GM18951 (cell line): ENCODE measurements around the gene SPCS1.

Experiments used
- POLR2A ChIP-seq: IDR thresholded peaks from 4 replicates; pipeline ENCODE4 v1.6.1; 2011; ENCODE audit warnings: mild to moderate bottlenecking; ENCODE audit not compliant: insufficient read length, insufficient read depth; ENCODE audit errors: extremely low read depth
- in situ Hi-C: fragments of 300-500 bp; cut with MboI; formaldehyde crosslinking; loops from one replicate; pipeline ENCODE4 v1.12.0; 2022; ENCODE audit warnings: low sequenced_read_pairs, mixed read lengths, inconsistent platforms; ENCODE audit not compliant: unreplicated experiment

SPCS1 gene

DNA sequence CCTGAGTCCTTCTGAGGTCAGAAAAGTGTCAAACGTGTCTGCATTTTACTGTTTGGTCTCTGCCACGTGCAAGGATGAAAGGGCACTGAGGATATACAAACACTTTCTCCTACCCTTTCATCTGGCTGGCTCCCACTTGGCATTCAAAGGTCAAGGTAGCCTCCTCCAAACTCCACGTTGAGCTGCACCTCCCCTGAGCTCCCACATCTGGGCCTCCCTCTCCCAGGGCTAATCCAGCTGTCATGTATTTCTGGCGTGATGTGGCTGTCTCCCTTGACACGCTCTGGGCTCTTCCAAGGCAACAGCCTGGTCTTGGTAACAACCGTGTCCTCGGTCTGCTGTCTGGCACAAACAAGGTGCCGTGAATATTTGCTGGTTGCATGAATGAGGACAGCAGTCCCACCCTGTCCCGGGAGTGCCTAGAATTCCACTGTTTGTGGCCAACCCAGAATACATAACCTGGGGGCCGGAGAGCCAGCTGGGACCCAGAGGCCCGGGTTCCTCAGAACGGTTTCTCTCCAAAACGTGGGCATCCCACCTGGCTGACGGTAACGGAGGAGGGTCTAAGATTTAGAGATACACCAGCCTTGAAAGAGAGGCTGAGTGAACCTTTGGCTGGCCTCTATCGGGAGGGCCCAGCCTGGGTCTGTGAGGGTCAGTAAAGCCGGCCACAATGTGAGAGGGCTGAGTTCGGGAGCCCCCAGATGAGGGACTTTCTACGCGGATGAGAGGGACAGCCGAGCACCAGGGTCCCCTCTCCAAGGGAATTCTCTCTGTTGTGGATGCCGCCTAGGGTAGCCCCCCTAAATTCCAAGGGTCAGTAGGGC, 1.1 kb upstream of the SPCS1 start:
- in situ Hi-C loops = no loop called here
- TF ChIP-seq POLR2A = no peak

DNA sequence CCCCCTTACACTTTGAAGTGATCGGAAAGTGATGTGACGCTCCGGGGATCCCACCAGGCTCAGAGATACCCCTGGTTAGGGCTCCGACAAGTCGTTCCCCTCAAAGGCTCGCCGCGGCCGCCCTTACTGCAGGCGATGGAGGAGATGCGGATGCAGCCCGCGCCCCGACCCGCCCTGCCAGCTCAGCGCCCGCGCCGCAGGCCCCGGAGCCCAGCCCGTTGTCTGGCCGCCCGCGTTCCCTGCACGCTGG, 543 bp upstream of the SPCS1 start:
- in situ Hi-C loops = no loop called here
- no peak for TF ChIP-seq POLR2A

DNA sequence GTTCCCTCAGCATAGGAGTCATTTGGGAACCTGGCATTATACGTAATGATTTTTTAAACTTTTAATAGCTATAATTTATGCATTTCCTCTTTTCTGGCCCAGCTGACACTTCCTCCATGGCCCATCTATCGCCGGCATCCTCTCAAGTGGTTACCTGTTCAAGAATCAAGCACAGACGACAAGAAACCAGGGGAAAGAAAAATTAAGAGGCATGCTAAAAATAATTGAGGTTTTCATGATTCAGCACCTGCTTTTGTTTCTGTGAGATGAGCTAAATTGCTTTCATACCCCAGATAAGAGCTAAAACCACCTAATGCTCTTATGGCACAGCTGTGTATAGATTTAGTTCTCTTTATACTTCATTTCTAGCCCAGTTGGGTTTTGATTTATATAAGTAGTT, 1.7 kb downstream of the SPCS1 start:
- TF ChIP-seq POLR2A = no peak
- in situ Hi-C loops = no loop called here

DNA sequence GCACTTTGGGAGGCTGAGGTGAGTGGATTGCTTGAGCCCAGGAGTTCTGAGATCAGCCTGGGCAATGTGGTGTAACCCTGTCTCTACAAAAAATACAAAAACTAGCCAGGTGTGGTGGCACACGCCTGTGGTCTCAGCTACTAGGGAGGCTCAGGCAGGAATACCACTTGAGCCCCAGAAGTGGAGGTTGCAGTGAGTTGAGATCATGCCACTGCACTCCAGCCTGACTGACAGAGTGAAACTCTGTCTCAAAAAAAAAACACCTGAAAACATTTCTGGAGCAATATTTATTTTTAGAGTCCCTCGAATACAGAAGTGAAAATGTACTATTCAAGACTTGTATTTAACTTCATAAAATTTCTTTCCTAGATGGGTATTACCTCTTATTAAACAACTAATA, 4.6 kb downstream of the SPCS1 start:
- in situ Hi-C loops = no loop called here
- TF ChIP-seq POLR2A = no peak

DNA sequence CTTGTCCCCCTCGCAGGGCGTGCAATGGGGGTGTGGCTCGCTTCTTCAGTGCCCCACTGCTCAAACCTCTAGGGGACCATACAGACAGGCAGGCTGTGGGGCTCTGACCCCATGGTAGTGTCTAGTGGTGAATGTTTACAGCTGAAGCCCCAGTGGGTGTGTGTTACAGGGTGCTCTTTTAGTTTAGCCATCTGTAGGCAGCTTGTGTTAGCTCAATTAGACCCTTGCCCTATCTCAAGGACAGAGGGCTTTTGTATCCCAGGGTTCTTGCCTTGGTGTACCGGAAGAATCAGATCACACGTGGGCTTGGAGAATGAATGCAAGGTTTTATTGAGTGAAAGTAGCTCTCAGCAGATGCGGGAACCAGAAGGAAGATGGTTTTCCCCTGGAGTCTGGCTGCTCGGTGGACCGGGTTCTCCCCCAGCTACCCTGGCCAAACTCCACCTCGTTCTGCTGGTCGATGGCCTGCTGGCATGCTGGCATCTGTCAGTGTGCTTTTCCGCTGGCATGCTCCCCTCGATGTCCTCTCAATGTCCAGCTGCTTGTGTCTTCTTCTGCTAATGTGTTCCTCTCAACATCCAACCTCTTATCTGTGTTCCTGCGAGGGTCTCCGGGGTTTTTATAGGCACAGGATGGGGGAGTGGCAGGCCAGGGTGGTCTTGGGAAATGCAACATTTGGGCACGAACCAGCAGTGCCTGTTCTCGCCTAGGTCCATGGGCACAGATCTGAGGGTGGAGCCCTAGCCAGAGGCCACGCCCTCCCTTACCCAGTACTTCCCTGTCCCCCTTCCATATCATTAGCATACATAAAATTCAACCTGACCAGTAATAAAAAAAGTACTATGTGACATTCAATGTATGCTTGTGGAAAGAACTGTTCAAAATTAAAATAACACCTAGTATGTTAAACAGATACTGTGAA, 6.6 kb downstream of the SPCS1 start:
- no peak for TF ChIP-seq POLR2A

DNA sequence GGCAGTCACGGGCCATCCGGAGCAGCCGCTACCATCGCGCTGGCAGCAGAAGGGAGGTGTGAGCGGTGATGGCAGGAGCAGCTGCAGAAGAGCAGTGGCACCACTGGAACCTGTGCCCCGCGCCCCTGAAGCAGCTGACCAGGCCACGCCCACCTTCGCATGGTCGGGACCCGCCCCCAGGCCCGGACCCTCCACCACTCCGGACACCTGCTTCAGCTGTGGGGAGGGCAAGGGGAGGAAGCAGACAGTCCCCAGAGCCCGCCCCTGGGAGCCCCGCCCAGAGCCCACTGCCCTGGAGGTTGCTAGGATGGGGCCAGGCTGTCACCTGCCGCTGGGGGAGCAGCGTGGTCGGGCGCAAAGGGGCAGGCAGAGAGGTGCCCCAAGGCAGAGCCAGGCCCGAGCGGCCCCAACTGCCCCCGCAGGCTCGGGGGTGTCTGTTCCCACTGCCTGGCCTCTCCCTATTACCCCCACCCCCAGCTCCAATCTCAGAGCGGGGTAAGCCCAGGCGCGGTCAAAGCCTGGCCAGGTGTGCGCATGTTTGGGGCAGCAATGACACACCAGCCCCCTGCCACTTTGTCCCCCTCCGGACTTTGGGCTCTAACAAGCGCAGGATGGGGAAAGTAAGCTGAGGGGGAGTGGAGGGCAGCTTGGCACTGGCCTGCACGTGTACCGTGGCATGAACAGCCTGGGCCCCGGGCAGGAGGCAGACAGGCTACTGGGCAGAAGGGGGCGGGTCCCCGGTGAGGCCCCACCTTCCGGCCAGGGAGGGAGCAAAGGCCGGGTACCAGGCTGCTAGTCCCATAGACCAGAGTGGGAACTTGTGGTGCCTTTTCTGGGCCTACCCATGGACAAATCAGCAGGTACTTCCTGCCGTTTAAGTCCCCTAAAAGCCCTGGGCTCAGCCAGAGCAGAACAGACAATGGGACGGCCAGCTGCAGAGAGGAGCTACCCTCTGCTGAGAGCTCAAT, 8.7 kb downstream of the SPCS1 start:
- in situ Hi-C loops = no loop called here
- no peak for TF ChIP-seq POLR2A

More for the DNA sequence above, 6.6 kb downstream of the SPCS1 start:
- in situ Hi-C loops = no loop called here

DNA sequence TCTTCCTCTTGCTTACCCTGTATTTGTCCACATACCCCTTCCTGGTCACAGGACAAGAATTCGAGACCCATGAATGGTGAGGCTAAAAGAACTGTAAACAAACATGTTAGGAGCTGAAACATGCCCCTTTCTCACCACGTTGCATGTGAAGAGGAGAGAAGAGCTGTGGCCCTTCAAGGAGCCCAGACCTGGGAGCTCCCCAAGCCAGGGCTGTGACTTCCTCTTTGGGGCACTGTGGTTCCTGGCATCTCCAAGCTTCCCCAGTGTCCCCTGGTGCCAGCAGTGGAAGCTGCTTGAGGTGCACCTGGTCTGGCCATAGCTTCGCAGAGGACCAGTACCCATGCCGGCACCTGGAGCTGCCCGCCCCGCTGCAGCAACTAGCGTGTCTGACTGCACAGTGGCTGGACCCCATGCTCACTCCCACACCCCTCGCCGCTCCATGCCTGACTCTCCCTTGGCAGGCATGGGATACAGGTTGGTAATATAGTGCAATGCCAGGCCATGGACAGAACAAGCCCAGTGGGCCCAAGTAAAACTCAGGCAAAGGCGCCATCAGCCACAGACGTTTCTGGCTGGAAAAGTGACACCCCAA, 9.9 kb downstream of the SPCS1 start:
- in situ Hi-C loops = no loop called here
- no peak for TF ChIP-seq POLR2A

DNA sequence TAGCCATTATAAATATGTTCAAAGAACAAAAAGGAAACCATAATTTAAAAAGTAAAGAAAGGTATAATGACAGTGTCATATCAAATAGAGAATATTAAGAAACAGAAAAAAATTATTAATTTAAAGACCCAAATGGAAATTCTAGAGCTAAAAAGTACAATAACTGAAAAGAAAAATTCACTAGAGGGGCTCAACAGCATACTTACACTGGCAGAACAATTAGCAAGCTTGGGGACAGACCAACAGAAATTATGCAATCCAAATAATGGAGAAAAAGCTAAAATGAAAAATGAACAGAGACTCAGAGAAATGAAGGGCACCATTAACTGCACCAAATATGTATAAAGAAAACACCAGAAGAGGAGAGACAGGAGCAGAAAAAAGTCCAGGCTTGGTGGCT, 13.7 kb downstream of the SPCS1 start:
- in situ Hi-C loops = no loop called here
- no peak for TF ChIP-seq POLR2A

DNA sequence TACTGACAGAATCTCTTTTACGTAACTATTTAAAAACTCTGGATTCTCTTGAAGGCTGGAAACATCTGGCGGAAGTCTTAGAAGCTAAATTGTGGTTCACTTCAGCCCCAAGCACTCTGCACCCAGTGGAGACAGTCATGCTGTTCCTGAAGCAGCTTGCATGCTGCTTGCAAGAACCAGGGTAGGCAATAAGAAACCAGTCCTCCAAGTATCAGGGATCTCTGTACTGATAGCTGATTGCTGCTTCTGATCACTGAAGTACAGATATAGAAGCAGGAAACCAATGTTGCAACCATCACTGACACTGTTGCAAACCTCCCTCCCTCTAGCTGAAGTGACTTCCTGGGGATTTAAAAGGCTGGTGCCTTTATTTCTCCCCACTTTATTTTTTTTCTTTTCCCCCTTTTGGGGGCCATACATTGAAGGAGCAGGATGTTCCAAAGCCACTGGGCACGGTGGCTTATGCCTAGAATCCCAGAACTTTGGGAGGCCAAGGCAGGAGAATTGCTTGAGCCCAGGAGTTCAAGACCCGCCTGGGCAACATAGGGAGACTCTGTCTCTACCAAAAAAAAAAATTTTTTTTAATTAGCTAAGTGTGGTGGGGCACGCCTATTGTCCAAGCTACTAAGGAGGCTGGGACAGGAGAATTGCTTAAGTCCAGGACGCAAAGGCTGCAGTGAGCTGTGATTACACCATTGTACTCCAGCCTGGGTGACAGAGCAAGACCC, 15.3 kb downstream of the SPCS1 start:
- in situ Hi-C loops = no loop called here
- no peak for TF ChIP-seq POLR2A

DNA sequence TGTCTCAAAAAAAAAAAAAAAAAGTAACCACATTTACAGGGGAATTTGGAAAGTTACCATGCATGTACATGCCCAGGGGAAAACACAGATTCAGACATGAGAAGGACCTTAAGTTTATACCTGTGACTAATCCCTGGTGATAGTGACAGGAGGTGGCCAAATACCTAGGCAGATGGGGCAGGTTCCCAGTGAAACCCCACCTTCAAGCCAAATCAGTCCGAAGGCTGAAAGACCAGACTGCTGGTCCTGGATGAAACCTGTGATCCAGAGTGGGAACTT, 15.8 kb downstream of the SPCS1 start:
- TF ChIP-seq POLR2A = no peak
- in situ Hi-C loops = no loop called here

DNA sequence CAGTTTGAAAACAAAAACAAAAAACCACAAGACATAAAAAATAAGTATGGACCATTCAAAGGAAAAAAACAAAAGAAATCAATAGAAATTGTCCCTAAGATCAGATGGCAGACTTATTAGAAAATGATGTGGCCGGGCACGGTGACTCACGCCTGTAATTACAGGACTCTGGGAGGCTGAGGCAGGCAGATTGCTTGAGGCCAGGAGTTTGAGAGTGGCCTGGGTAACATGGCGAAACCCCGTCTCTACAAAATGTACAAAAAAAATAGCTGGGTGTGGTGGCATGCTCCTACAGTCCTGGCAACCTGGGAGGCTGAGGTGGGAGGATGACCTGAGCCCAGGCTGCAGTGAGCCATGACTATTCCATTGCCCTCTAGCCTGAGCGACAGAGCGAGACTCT, 16.6 kb downstream of the SPCS1 start:
- in situ Hi-C loops = no loop called here
- no peak for TF ChIP-seq POLR2A

DNA sequence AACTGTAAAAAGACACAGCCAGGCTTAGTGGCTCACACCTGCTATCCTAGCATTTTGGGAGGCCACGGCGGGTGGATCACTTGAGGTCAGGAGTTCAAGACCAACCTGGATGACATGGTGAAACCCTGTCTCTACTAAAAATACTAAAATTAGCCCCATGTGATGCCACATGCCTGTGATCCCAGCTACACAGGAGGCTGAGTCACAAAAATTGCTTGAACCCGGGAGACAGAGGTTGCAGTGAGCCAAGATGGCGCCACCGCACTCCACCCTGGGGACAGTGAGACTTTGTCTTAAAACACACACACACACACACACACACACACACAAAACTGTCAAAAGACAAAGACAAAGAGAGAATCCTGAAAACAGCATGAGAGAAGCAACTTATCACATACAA, 18.0 kb downstream of the SPCS1 start:
- in situ Hi-C loops = no loop called here
- no peak for TF ChIP-seq POLR2A
